Mesothelial cell of epicardium (in vitro differentiated cells): Measurements from ENCODE around the gene RPS5. TPM values are rescaled to one million over a fixed set of nuclear protein-coding genes. Genes with fewer than 3 reads are reported as not detected.
A peak's percentile ranks its signal among the peaks of the same experiment; 100 is the strongest.
"Not testable (repeated sequence)": the region's sequence is repeated elsewhere in the genome, so short reads cannot be mapped to it uniquely, and the experiment has no call there.

Experiments
- DNase-seq, 2 experiments: peaks; one replicate each; pipeline ENCODE4 v3.0.0; 2021; ENCODE audit warnings: low spot score in 2 of 2; ENCODE audit not compliant: unreplicated experiment in 2 of 2
- H3K27ac Mint-ChIP-seq: 2 replicates; pipeline ENCODE4 v1.8.0; 2021; ENCODE audit warnings: mixed read lengths
- H3K27me3 Mint-ChIP-seq: 2 replicates; pipeline ENCODE4 v1.8.0; 2021; ENCODE audit warnings: low read depth, mixed read lengths
- H3K36me3 Mint-ChIP-seq: 2 replicates; pipeline ENCODE4 v1.8.0; 2021; ENCODE audit warnings: mixed read lengths
- H3K4me1 Mint-ChIP-seq: 2 replicates; pipeline ENCODE4 v1.8.0; 2021; ENCODE audit warnings: mixed read lengths
- H3K4me3 Mint-ChIP-seq: 2 replicates; pipeline ENCODE4 v1.8.0; 2021; ENCODE audit warnings: mild to moderate bottlenecking, moderate library complexity, mixed read lengths
- H3K9me3 Mint-ChIP-seq: 2 replicates; pipeline ENCODE4 v1.8.0; 2021; ENCODE audit warnings: mixed read lengths
- CTCF ChIP-seq: fragments of 200-600 bp; sonication (generic); IDR thresholded peaks from one replicate; pipeline ENCODE4 v1.5.0; 2021; ENCODE audit warnings: antibody characterized with exemption; ENCODE audit not compliant: unreplicated experiment
- microRNA-seq: library from miRNA; unstranded; fragments of <30 nt; microRNA quantifications from one replicate; pipeline ENCODE4 v1.2.0, GENCODE V29; 2021; ENCODE audit warnings: inconsistent platforms, mixed read lengths
- total RNA-seq: library from RNA; stranded (reverse); gene quantifications from 3 replicates; pipeline ENCODE4 v1.2.1, GENCODE V29; 2021

RPS5 gene
- total RNA-seq, 1 donor from 2014 or later = 985 TPM

- Mint-ChIP-seq H3K36me3 (peaks cover 62% of the 10 kb centered on the region), H3K4me1 (no peaks in the 10 kb centered on the region), H3K4me3 (no peak overlapping the region), H3K27ac (no peak overlapping the region), H3K9me3 (peaks cover 58% of the 10 kb centered on the region), H3K27me3 (no peaks in the 10 kb centered on the region)
- no peak for DNase-seq
- TF ChIP-seq CTCF = no peak
These were observed 42.7 kb downstream of the RPS5 start for GRCh38 chr19:58429745-58430144.

GRCh38 chr19:58434217-58434616 is 47.1 kb downstream of the RPS5 start:
- H3K27me3 Mint-ChIP-seq = peaks cover 5% of the 10 kb centered on the region
- peaks cover 2% of the 10 kb centered on the region for H3K4me1 Mint-ChIP-seq
- H3K27ac Mint-ChIP-seq = no peak overlapping the region
- no peak for TF ChIP-seq CTCF
- H3K36me3 Mint-ChIP-seq = peaks cover 85% of the 10 kb centered on the region
- peaks cover 71% of the 10 kb centered on the region for H3K9me3 Mint-ChIP-seq
- no peak for DNase-seq
- no peak overlapping the region for H3K4me3 Mint-ChIP-seq

- H3K27me3 Mint-ChIP-seq = peaks cover 45% of the 10 kb centered on the region
- H3K9me3 Mint-ChIP-seq = peaks cover 62% of the 10 kb centered on the region
These were observed 52.8 kb downstream of the RPS5 start, which contains the start of gene ZNF132 for GRCh38 chr19:58439576-58440554. TSS of gene ZNF132 (minus strand) at chr19:58440153. CDS start at chr19:58439821, 332 bp downstream.

GRCh38 chr19:58440556-58440955 is 53.5 kb downstream of the RPS5 start:
- Mint-ChIP-seq H3K9me3 (peaks cover 55% of the 10 kb centered on the region), H3K4me3 (peak overlapping the region; percentile 84), H3K27ac (peak overlapping the region; percentile 94), H3K4me1 (peaks cover 13% of the 10 kb centered on the region), H3K36me3 (peaks cover 45% of the 10 kb centered on the region), H3K27me3 (peaks cover 50% of the 10 kb centered on the region)
- DNase-seq = no peak
- TF ChIP-seq CTCF = no peak

More at GRCh38 chr19:58439576-58440554, 52.8 kb downstream of the RPS5 start, which contains the start of gene ZNF132:
- peaks cover 52% of the 10 kb centered on the region for H3K36me3 Mint-ChIP-seq
- peak; percentile 84 to 85 for DNase-seq
- no peak for TF ChIP-seq CTCF
- peak within 1 kb of the TSS; percentile 84 for H3K4me3 Mint-ChIP-seq
- H3K4me1 Mint-ChIP-seq = peaks cover 13% of the 10 kb centered on the region
- peak within 1 kb of the TSS; percentile 94 for H3K27ac Mint-ChIP-seq

- Mint-ChIP-seq H3K9me3 (peaks cover 38% of the 10 kb centered on the region), H3K4me1 (peaks cover 13% of the 10 kb centered on the region), H3K27me3 (peaks cover 64% of the 10 kb centered on the region)
These were observed 55.9 kb downstream of the RPS5 start for GRCh38 chr19:58442986-58443385.

More at GRCh38 chr19:58442986-58443385, 55.9 kb downstream of the RPS5 start:
- not testable (repeated sequence) for H3K4me3 Mint-ChIP-seq, DNase-seq, H3K27ac Mint-ChIP-seq
- peaks cover 22% of the 10 kb centered on the region for H3K36me3 Mint-ChIP-seq

Small RNAs within 50 kb of the gene (microRNA-seq; reads per million reads assigned to microRNA genes)
- not detected for gene MIR4754

Other genes starting within 250 kb of the RPS5 start
- gene ZNF329, start 236.5 kb upstream of the RPS5 start, total RNA-seq = 13.6 to 15.0 TPM (median 14.6 TPM) in 3 replicates
- 27.4 to 30.6 TPM (median 27.9 TPM) in 3 replicates for gene ZNF274, start 204.2 kb upstream of the RPS5 start, total RNA-seq
- gene ZNF544, start 158.4 kb upstream of the RPS5 start, total RNA-seq = 62.7 to 63.5 TPM (median 63.3 TPM) in 3 replicates
- gene ZNF8, start 108.3 kb upstream of the RPS5 start, total RNA-seq = 21.6 to 22.1 TPM (median 21.9 TPM) in 3 replicates
- 31.9 to 38.6 TPM (median 35.8 TPM) in 3 replicates for gene ERVK3-1, start 81.9 kb upstream of the RPS5 start, total RNA-seq
- gene ZSCAN22, start 60.3 kb upstream of the RPS5 start, total RNA-seq = 3.6 to 3.8 TPM (median 3.7 TPM) in 3 replicates
- 12.3 to 15.5 TPM (median 13.1 TPM) in 3 replicates for gene A1BG, start 33.8 kb upstream of the RPS5 start, total RNA-seq
- gene ZNF497, start 24.5 kb upstream of the RPS5 start, total RNA-seq = 6.6 to 7.6 TPM (median 6.9 TPM) in 3 replicates
- 3.1 to 4.2 TPM (median 3.9 TPM) in 3 replicates for gene ZNF837, start 6.2 kb upstream of the RPS5 start, total RNA-seq
- 0.83 to 1.3 TPM (median 1.2 TPM) in 3 replicates for gene RNF225, start 8.4 kb downstream of the RPS5 start, total RNA-seq
- 12.0 to 16.4 TPM (median 15.3 TPM) in 3 replicates for gene ZNF584, start 21.4 kb downstream of the RPS5 start, total RNA-seq
- 4.2 to 4.8 TPM (median 4.4 TPM) in 3 replicates for gene ZNF132, start 52.9 kb downstream of the RPS5 start, total RNA-seq
- 8.0 to 8.8 TPM (median 8.2 TPM) in 3 replicates for gene ZNF324B, start 64.4 kb downstream of the RPS5 start, total RNA-seq
- 12.1 to 13.4 TPM (median 12.6 TPM) in 3 replicates for gene ZNF324, start 79.8 kb downstream of the RPS5 start, total RNA-seq
- gene ZNF446, start 89.1 kb downstream of the RPS5 start, total RNA-seq = 17.3 to 18.0 TPM (median 17.4 TPM) in 3 replicates
- gene SLC27A5, start 124.7 kb downstream of the RPS5 start, total RNA-seq = 12.5 to 14.2 TPM (median 14.2 TPM) in 3 replicates
- gene ZBTB45, start 132.5 kb downstream of the RPS5 start, total RNA-seq = 24.4 to 27.1 TPM (median 24.9 TPM) in 3 replicates
- gene TRIM28, start 156.8 kb downstream of the RPS5 start, total RNA-seq = 577 to 599 TPM (median 579 TPM) in 3 replicates
- gene CHMP2A, start 167.8 kb downstream of the RPS5 start, total RNA-seq = 82.9 to 86.5 TPM (median 84.3 TPM) in 3 replicates
- 66.2 to 74.7 TPM (median 73.4 TPM) in 3 replicates for gene UBE2M, start 171.3 kb downstream of the RPS5 start, total RNA-seq
- gene MZF1, start 186.1 kb downstream of the RPS5 start, total RNA-seq = 42.6 to 43.9 TPM (median 42.8 TPM) in 3 replicates